ENCODE results near the gene RASAL3.

Gene RASAL3

DNA sequence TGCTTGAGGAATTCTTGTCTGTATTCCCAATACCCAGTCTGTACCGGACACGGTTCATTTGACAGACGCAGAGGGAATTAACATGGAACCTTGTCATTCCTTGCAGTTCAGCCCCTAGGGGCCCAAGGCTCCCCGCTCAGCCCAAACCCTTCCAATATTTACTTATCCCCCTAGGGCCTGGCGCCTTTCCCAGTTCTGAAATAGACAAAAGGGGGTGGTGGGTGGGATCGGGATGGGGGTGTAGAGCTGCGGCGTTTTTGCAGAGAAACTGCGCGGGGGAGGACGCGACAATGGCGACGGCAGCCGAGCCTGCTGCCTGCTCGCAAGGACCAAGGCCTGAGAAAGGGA is 46.1 kb downstream of the RASAL3 start (continued):
- TF ChIP-seq, protein P1, sequence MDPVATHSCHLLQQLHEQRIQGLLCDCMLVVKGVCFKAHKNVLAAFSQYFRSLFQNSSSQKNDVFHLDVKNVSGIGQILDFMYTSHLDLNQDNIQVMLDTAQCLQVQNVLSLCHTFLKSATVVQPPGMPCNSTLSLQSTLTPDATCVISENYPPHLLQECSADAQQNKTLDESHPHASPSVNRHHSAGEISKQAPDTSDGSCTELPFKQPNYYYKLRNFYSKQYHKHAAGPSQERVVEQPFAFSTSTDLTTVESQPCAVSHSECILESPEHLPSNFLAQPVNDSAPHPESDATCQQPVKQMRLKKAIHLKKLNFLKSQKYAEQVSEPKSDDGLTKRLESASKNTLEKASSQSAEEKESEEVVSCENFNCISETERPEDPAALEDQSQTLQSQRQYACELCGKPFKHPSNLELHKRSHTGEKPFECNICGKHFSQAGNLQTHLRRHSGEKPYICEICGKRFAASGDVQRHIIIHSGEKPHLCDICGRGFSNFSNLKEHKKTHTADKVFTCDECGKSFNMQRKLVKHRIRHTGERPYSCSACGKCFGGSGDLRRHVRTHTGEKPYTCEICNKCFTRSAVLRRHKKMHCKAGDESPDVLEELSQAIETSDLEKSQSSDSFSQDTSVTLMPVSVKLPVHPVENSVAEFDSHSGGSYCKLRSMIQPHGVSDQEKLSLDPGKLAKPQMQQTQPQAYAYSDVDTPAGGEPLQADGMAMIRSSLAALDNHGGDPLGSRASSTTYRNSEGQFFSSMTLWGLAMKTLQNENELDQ (tag by site-specific recombination; IDR thresholded peaks at IDR 0.05; ENCODE audit: low read depth), result no peak
- TF ChIP-seq, protein P2, sequence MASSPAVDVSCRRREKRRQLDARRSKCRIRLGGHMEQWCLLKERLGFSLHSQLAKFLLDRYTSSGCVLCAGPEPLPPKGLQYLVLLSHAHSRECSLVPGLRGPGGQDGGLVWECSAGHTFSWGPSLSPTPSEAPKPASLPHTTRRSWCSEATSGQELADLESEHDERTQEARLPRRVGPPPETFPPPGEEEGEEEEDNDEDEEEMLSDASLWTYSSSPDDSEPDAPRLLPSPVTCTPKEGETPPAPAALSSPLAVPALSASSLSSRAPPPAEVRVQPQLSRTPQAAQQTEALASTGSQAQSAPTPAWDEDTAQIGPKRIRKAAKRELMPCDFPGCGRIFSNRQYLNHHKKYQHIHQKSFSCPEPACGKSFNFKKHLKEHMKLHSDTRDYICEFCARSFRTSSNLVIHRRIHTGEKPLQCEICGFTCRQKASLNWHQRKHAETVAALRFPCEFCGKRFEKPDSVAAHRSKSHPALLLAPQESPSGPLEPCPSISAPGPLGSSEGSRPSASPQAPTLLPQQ (tag by site-specific recombination; IDR thresholded peaks at IDR 0.05), result no peak
- TF ChIP-seq ZBTB1 (tag by site-specific recombination; IDR thresholded peaks at IDR 0.05), result no peak
- no peak for TF ChIP-seq HOXA7 (CRISPR knock-in tag; IDR thresholded peaks at IDR 0.05; ENCODE audit: borderline replicate concordance)
- no peak for TF ChIP-seq ZNF623 (tag by site-specific recombination; IDR thresholded peaks at IDR 0.05)
- no peak for TF ChIP-seq ZNF311 (tag by site-specific recombination; IDR thresholded peaks at IDR 0.05; ENCODE audit: borderline replicate concordance)
- TF ChIP-seq ZNF76 (tag by site-specific recombination; IDR thresholded peaks at IDR 0.05; ENCODE audit: borderline replicate concordance, low read depth), result no peak
- TF ChIP-seq, protein P3, sequence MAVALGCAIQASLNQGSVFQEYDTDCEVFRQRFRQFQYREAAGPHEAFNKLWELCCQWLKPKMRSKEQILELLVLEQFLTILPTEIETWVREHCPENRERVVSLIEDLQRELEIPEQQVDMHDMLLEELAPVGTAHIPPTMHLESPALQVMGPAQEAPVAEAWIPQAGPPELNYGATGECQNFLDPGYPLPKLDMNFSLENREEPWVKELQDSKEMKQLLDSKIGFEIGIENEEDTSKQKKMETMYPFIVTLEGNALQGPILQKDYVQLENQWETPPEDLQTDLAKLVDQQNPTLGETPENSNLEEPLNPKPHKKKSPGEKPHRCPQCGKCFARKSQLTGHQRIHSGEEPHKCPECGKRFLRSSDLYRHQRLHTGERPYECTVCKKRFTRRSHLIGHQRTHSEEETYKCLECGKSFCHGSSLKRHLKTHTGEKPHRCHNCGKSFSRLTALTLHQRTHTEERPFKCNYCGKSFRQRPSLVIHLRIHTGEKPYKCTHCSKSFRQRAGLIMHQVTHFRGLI (tag by site-specific recombination; IDR thresholded peaks at IDR 0.05), result peak; percentile 19; the same call in 1 of the 2 replicates
- no peak for TF ChIP-seq ZNF621 (tag by site-specific recombination; IDR thresholded peaks at IDR 0.05)
- peak; percentile 81 for TF ChIP-seq GLIS1 (tag by site-specific recombination; IDR thresholded peaks at IDR 0.05)
- TF ChIP-seq ZNF626 (tag by site-specific recombination; IDR thresholded peaks at IDR 0.05), result no peak
- TF ChIP-seq IKZF3 (tag by site-specific recombination; IDR thresholded peaks at IDR 0.05), result no peak
- TF ChIP-seq ZNF121 (tag by site-specific recombination; IDR thresholded peaks at IDR 0.05), result no peak
- TF ChIP-seq, protein P4, sequence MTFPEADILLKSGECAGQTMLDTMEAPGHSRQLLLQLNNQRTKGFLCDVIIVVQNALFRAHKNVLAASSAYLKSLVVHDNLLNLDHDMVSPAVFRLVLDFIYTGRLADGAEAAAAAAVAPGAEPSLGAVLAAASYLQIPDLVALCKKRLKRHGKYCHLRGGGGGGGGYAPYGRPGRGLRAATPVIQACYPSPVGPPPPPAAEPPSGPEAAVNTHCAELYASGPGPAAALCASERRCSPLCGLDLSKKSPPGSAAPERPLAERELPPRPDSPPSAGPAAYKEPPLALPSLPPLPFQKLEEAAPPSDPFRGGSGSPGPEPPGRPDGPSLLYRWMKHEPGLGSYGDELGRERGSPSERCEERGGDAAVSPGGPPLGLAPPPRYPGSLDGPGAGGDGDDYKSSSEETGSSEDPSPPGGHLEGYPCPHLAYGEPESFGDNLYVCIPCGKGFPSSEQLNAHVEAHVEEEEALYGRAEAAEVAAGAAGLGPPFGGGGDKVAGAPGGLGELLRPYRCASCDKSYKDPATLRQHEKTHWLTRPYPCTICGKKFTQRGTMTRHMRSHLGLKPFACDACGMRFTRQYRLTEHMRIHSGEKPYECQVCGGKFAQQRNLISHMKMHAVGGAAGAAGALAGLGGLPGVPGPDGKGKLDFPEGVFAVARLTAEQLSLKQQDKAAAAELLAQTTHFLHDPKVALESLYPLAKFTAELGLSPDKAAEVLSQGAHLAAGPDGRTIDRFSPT (tag by site-specific recombination; IDR thresholded peaks at IDR 0.05), result no peak
- TF ChIP-seq EGR2 (tag by site-specific recombination; IDR thresholded peaks at IDR 0.05; ENCODE audit: low read depth), result peak; percentile 88; the same call in 1 of the 2 replicates
- no peak for TF ChIP-seq ZFP3 (tag by site-specific recombination; IDR thresholded peaks at IDR 0.05; ENCODE audit: low read depth)
- TF ChIP-seq ZNF146 (tag by site-specific recombination; IDR thresholded peaks at IDR 0.05), result no peak
- TF ChIP-seq ZNF16 (tag by site-specific recombination; IDR thresholded peaks at IDR 0.05; ENCODE audit: low read depth), result no peak
- TF ChIP-seq, protein P5, sequence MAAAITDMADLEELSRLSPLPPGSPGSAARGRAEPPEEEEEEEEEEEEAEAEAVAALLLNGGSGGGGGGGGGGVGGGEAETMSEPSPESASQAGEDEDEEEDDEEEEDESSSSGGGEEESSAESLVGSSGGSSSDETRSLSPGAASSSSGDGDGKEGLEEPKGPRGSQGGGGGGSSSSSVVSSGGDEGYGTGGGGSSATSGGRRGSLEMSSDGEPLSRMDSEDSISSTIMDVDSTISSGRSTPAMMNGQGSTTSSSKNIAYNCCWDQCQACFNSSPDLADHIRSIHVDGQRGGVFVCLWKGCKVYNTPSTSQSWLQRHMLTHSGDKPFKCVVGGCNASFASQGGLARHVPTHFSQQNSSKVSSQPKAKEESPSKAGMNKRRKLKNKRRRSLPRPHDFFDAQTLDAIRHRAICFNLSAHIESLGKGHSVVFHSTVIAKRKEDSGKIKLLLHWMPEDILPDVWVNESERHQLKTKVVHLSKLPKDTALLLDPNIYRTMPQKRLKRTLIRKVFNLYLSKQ (tag by site-specific recombination; IDR thresholded peaks at IDR 0.05; ENCODE audit: borderline replicate concordance), result no peak
- no peak for TF ChIP-seq ZNF501 (tag by site-specific recombination; IDR thresholded peaks at IDR 0.05)
- peak; percentile 74 for TF ChIP-seq ZIC2 (tag by site-specific recombination; IDR thresholded peaks at IDR 0.05)
- no peak for TF ChIP-seq ZXDB (tag by site-specific recombination; IDR thresholded peaks at IDR 0.05)
- TF ChIP-seq, protein P6, sequence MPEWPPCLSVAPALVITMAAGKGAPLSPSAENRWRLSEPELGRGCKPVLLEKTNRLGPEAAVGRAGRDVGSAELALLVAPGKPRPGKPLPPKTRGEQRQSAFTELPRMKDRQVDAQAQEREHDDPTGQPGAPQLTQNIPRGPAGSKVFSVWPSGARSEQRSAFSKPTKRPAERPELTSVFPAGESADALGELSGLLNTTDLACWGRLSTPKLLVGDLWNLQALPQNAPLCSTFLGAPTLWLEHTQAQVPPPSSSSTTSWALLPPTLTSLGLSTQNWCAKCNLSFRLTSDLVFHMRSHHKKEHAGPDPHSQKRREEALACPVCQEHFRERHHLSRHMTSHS (tag by site-specific recombination; IDR thresholded peaks at IDR 0.05), result no peak
- TF ChIP-seq, protein P7, sequence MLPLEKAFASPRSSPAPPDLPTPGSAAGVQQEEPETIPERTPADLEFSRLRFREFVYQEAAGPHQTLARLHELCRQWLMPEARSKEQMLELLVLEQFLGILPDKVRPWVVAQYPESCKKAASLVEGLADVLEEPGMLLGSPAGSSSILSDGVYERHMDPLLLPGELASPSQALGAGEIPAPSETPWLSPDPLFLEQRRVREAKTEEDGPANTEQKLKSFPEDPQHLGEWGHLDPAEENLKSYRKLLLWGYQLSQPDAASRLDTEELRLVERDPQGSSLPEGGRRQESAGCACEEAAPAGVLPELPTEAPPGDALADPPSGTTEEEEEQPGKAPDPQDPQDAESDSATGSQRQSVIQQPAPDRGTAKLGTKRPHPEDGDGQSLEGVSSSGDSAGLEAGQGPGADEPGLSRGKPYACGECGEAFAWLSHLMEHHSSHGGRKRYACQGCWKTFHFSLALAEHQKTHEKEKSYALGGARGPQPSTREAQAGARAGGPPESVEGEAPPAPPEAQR (tag by site-specific recombination; IDR thresholded peaks at IDR 0.05), result no peak
- no peak for TF ChIP-seq ZNF585B (tag by site-specific recombination; IDR thresholded peaks at IDR 0.05)
- TF ChIP-seq SALL2 (tag by site-specific recombination; IDR thresholded peaks at IDR 0.05; ENCODE audit: borderline replicate concordance), result no peak
- TF ChIP-seq KLF10 (tag by site-specific recombination; IDR thresholded peaks at IDR 0.05), result no peak
- TF ChIP-seq ZNF610 (tag by site-specific recombination; IDR thresholded peaks at IDR 0.05; ENCODE audit: borderline replicate concordance), result no peak
